ELF-1 (cell line): ENCODE measurements around the gene KLHL7.
"Not testable (repeated sequence)": the region's sequence is repeated elsewhere in the genome, so short reads cannot be mapped to it uniquely, and the experiment has no call there.

Experiments
- DNase-seq: peaks from one replicate; pipeline ENCODE4 v3.0.0-alpha.2; 2016; ENCODE audit warnings: low read depth, low spot score

Gene KLHL7

DNA sequence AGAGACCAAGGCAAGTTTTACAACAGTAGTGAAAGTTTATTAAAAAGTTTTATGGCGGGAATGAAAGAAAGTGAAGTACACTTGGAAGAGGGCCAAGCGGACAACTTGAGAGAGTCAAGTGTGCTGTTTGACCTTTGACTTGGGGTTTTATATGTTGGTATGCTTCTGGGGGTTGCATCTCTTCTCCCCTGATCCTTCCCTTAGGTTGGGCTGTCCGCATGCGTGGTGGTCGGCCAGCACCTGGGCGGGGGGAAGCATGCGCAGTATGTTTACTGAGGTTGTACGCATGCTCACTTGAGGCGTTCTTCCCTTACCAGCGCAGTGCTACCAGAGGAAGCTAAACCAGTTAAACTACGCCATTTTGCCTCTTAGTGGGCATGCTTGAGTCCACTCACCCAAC is 108.2 kb downstream of the KLHL7 start:
- no peak for DNase-seq

GRCh38 chr7:23214423-23214822 is 108.8 kb downstream of the KLHL7 start:
- DNase-seq: peak; percentile 81

- no peak for DNase-seq
Observed at GRCh38 chr7:23214938-23215337, 109.4 kb downstream of the KLHL7 start.

DNA sequence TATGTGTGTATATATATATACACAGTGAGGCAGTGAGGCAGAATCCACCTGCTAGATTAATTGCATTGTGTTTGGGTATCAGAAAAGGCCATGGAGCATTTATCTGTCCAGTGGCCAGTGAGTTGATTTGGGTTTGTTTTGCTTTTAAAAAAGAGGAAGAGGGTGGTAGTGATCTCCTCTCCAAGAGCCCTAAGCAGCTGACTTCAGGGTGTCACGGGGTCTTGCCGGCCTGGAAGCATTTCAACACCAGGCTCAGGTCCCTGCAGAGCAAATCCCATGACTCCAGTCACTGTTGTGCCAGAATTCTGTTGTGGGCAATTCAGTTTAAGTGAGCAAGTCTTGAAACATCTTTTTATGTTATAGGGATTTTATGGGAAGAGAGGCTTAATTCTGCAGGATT is 110.4 kb downstream of the KLHL7 start:
- no peak for DNase-seq

- no peak for DNase-seq
Observed at GRCh38 chr7:23218196-23218595, 112.6 kb downstream of the KLHL7 start.

GRCh38 chr7:23220690-23221305 is 115.2 kb downstream of the KLHL7 start:
- DNase-seq: peak; percentile 40

DNA sequence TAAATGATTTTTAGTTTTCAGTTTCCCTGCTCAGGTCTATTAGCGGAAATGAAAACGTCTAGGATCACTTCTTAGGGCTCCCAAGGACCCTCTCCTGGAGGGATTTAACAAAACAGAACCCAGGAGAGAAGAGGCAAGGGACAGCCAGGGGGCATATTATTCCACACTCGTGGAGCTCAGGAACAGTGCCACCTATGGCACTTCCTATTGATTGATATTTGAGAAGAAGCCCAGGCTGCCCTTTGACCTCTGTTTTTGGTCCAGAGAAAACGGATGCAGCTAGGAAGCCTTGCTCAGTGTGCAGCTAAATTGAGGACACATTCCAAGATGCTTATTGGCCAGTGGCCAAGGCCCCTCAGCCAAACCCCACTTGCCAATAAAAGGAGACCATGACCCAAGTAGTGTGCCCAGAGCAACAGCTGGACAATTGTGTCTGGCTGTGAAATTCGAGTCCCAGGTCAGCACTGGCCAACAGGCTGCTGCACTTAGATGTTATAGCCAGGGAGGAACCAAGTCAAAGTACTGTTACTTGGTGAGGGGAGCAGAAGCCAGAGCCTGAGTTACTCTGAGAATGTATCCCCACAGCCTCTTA is 117.0 kb downstream of the KLHL7 start:
- no peak for DNase-seq

DNA sequence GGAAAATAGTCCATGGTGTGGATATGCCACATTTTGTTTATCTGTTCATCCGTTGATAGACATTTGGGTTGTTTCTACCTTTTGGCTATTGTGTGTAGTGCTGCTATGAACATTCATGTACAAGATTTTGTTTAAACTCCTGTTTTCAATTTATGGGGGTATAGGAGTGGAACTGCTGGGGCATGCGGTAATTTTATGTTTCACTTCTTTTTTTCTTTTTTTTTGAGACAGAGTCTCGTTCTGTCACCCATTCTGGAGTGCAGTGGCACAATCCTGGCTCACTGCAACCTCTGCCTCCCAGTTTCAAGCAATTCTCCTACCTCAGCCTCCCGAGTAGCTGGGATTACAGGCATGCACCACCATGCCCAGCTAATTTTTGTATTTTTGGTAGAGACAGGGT is 118.8 kb downstream of the KLHL7 start:
- DNase-seq: not testable (repeated sequence)

DNA sequence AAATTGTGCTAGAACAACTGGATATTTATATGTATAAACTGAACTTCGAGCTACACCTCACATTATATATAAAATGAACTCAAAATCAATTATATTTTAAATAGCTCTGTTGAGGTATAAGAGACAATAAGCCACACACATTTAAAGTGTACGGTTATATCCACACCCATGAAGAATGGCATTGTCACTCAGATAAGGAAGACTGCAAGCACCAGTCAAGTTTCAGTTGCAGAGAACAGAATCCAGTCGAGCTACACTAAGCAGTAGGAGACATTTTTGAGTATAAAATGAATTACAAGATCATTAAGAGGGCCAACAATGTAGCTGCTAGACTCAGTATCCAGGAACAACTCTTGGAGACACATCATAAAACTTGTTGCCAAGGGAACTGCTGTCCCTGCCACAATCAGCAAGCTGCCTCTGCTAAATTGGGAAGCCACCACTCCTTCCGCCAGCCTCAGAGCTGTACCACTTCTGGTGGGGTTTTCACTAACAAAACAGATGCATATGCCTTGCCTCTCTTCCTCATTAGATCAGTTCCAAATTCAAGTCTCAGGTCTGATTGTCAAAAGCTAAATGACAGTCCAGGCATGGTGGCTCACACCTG is 121.4 kb downstream of the KLHL7 start:
- no peak for DNase-seq
